Activated naive CD4-positive, alpha-beta T cell treated with anti-CD3 and anti-CD28 coated beads, Interleukin-2, amount 10 ng/mL, durations not matched to agents 7 days and 5 days (primary cell): ENCODE measurements around the gene PDPR.
"Not testable (repeated sequence)": the region's sequence is repeated elsewhere in the genome, so short reads cannot be mapped to it uniquely, and the experiment has no call there.

Source experiments
- CTCF ChIA-PET: fragments of 350-600 bp; sonication (Branson Sonifier 250); formaldehyde crosslinking; loops from one replicate; lab custom pipeline; 2021; ENCODE audit warnings: antibody characterized with exemption; lab: Charles Lee
- DNase-seq: peaks from one replicate; pipeline ENCODE4 v3.0.0-alpha.2; 2020
- H3K27ac Mint-ChIP-seq: one replicate; pipeline ENCODE4 v1.8.0; 2021; ENCODE audit warnings: mild to moderate bottlenecking, moderate library complexity, mixed read lengths
- H3K27me3 Mint-ChIP-seq: one replicate; pipeline ENCODE4 v1.8.0; 2021; ENCODE audit warnings: mild to moderate bottlenecking, mixed read lengths
- H3K36me3 Mint-ChIP-seq: one replicate; pipeline ENCODE4 v1.8.0; 2021; ENCODE audit warnings: mixed read lengths
- H3K4me1 Mint-ChIP-seq: one replicate; pipeline ENCODE4 v1.8.0; 2021; ENCODE audit warnings: mixed read lengths
- H3K4me3 Mint-ChIP-seq: one replicate; pipeline ENCODE4 v1.8.0; 2021; ENCODE audit warnings: mild to moderate bottlenecking, moderate library complexity, mixed read lengths
- H3K9me3 Mint-ChIP-seq: one replicate; pipeline ENCODE4 v1.8.0; 2021; ENCODE audit warnings: mixed read lengths

The PDPR gene

DNA sequence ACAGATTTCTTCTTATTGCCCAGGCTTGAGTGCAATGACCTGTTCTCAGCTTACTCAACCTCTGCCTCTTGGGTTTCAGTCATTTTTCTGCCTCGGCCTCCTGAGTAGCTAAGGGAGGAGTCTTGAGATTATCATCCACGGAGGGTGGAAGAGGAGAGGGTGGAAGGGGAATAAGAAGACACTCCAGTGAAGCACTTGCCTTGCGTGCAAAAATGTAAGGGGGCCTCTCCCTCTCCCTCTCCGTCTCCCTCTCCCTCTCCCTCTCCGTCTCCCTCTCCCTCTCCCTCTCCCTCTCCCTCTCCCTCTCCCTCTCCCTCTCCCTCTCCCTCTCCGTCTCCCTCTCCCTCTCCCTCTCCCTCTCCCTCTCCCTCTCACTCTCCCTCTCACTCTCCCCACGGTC lies 89.4 kb downstream of the PDPR start:
- H3K4me3 Mint-ChIP-seq, CTCF ChIA-PET, H3K9me3 Mint-ChIP-seq, H3K4me1 Mint-ChIP-seq, DNase-seq, H3K27ac Mint-ChIP-seq, H3K27me3 Mint-ChIP-seq: not testable (repeated sequence)
- peaks cover 12% of the 10 kb centered on the region for H3K36me3 Mint-ChIP-seq

- H3K4me1 Mint-ChIP-seq, H3K9me3 Mint-ChIP-seq, H3K27me3 Mint-ChIP-seq, H3K27ac Mint-ChIP-seq, CTCF ChIA-PET, DNase-seq, H3K4me3 Mint-ChIP-seq: not testable (repeated sequence)
- H3K36me3 Mint-ChIP-seq: peaks cover 12% of the 10 kb centered on the region
Observed at GRCh38 chr16:70204010-70204409, 89.9 kb downstream of the PDPR start.

GRCh38 chr16:70204668-70205405 lies 90.7 kb downstream of the PDPR start:
- peaks cover 16% of the 10 kb centered on the region for H3K36me3 Mint-ChIP-seq
- CTCF ChIA-PET, H3K4me1 Mint-ChIP-seq, H3K4me3 Mint-ChIP-seq, H3K27ac Mint-ChIP-seq, H3K9me3 Mint-ChIP-seq, H3K27me3 Mint-ChIP-seq, DNase-seq: not testable (repeated sequence)

- H3K9me3 Mint-ChIP-seq, CTCF ChIA-PET, DNase-seq, H3K4me1 Mint-ChIP-seq, H3K4me3 Mint-ChIP-seq, H3K27me3 Mint-ChIP-seq, H3K27ac Mint-ChIP-seq: not testable (repeated sequence)
- H3K36me3 Mint-ChIP-seq: peaks cover 24% of the 10 kb centered on the region
Observed at GRCh38 chr16:70206382-70206781, 92.2 kb downstream of the PDPR start.
